ENCODE data around the gene MRPL24.

- TF ChIP-seq CTCF (IDR thresholded peaks at IDR 0.05) (no peak), POLR2A (IDR thresholded peaks at IDR 0.05) (no peak)
Measured at GRCh38 chr1:156738407-156738806, 2.5 kb downstream of the MRPL24 start.
